GM13977 (cell line): Measurements from ENCODE around the gene TUBGCP6.

Experiments
- DNase-seq: peaks from one replicate; pipeline ENCODE4 v3.0.0; 2012; ENCODE audit warnings: low spot score
- in situ Hi-C: fragments of 300-500 bp; cut with MboI; formaldehyde crosslinking; loops from one replicate; pipeline ENCODE4 v1.12.0; 2022; ENCODE audit warnings: low sequenced_read_pairs, low pct_unique_long_range_greater_than_20kb, mixed read lengths, inconsistent platforms; ENCODE audit not compliant: unreplicated experiment
- TF ChIP-seq, protein P1 (sequence below): IDR thresholded peaks from 2 replicates; pipeline ENCODE4 v1.5.1; 2012; ENCODE audit warnings: mild to moderate bottlenecking, control low read depth; ENCODE audit not compliant: insufficient read depth; ENCODE audit errors: extremely low read depth, missing control alignments

TUBGCP6 gene

GRCh38 chr22:50173983-50174355 is 70.9 kb downstream of the TUBGCP6 start:
- DNase-seq = no peak
- in situ Hi-C loops = no loop called here
- TF ChIP-seq, protein P1, sequence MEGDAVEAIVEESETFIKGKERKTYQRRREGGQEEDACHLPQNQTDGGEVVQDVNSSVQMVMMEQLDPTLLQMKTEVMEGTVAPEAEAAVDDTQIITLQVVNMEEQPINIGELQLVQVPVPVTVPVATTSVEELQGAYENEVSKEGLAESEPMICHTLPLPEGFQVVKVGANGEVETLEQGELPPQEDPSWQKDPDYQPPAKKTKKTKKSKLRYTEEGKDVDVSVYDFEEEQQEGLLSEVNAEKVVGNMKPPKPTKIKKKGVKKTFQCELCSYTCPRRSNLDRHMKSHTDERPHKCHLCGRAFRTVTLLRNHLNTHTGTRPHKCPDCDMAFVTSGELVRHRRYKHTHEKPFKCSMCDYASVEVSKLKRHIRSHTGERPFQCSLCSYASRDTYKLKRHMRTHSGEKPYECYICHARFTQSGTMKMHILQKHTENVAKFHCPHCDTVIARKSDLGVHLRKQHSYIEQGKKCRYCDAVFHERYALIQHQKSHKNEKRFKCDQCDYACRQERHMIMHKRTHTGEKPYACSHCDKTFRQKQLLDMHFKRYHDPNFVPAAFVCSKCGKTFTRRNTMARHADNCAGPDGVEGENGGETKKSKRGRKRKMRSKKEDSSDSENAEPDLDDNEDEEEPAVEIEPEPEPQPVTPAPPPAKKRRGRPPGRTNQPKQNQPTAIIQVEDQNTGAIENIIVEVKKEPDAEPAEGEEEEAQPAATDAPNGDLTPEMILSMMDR = no peak

GRCh38 chr22:50173311-50173982 is 71.4 kb downstream of the TUBGCP6 start:
- in situ Hi-C loops = no loop called here
- peak; percentile 66 for DNase-seq
- TF ChIP-seq, protein P1 = no peak

- in situ Hi-C loops = no loop called here
- no peak for DNase-seq
- TF ChIP-seq, protein P1 = no peak
Measured at GRCh38 chr22:50171965-50172421, 72.8 kb downstream of the TUBGCP6 start.

DNA sequence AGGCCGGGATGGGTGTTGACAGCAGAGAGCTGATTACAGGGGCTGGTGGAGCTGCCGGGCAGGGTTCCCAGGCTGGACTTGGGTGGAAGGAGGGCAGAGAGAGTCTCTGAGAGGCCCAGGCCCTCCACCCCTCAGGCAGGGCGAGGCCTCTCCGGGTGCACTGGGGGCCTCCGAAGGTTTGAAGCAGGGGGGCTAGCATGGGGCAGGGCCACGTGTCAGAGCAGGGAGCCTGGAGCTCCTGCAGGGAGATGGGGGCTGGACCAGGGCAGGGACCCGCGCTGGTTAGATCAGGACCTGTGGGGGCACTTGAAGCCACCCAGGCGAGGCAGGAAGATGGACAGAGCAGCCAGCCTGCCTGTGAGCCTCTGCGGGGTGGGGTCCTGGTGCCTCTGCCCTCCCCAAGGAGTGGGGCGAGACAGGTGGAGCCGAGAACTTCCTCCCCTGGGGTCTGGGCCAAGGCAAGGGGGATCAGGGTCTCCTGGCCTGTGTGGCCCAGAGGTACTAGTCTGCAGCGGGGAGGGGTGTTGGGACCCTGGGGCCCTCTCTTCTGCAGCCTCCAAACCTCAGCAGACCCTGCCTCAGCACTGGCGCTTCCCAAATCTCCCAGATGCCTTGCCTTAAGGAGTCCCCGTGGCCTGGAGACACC is 73.4 kb downstream of the TUBGCP6 start:
- TF ChIP-seq, protein P1 = no peak
- DNase-seq = no peak
- in situ Hi-C loops = no loop called here

- in situ Hi-C loops = no loop called here
- no peak for DNase-seq
Measured at GRCh38 chr22:50170453-50171318, 74.1 kb downstream of the TUBGCP6 start, which contains the start of gene PANX2. Gene PANX2 (plus strand): TSS chr22:50170731. CDS start chr22:50170731, 0 bp downstream.

More at GRCh38 chr22:50170453-50171318, 74.1 kb downstream of the TUBGCP6 start, which contains the start of gene PANX2:
- TF ChIP-seq, protein P1 = no peak
